ENCODE measurements around the gene EGFL7. TPM values are rescaled to one million over a fixed set of nuclear protein-coding genes. Genes with fewer than 3 reads are reported as not detected.

EGFL7 gene
- total and polyA plus RNA-seq, 2 of the 8 experiments (the other 6 are each of a cell fraction or from before 2014, with no cell fraction given) = 37.8 to 53.4 TPM

DNA sequence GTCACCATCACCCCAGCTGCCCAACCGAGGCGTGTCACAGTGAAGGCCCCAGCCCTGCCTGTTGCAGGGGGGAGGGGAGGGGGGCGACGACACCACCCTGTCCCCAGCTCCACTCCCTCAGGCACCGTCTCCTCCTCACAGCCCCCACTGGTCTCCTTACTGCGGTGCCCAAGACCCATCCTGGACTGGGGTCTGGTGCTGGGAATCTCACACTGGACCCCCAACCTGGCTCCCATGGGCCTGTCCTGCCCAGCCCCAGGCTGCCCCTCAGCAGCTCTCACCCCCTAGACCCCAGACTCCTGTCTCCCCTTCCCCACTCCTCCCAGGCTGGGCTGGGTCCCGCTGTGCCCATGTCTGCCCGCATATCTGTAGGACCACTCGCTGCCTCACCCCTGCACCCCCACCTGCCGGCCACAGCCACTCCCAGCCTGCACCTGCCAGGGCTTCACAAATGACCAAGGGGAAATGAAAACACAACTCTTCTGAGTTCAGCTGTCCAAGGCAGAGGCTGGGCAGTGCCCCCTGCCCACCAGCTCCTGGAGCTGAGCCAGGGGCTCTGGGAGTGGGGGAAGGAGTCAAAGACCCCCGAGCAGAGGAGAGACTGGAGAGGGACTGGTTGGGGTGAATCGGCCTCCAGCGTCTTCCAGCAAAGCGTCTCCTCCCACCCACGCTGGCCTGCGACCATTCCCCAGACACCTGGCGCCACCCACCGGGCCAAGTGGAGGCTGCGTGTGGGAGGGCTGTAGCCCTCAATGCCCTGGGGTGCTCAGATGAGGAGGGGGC, 32.6 kb upstream of the EGFL7 start (continued):
- TF ChIP-seq CHD1 (IDR thresholded peaks at IDR 0.05; ENCODE audit: low read depth, low read length) (no peak), ZNF274 (IDR thresholded peaks at IDR 0.05; ENCODE audit: borderline replicate concordance, extremely low read depth, low read length) (no peak), ASH2L (IDR thresholded peaks at IDR 0.05; ENCODE audit: low read length) (no peak), SUZ12 (IDR thresholded peaks at IDR 0.05; ENCODE audit: low read length) (no peak), TBP (IDR thresholded peaks at IDR 0.05; ENCODE audit: low read depth, low read length) (no peak), PHF8 (conservative IDR thresholded peaks at IDR 0.05; ENCODE audit: low read depth, low read length) (no peak), SP1 (IDR thresholded peaks at IDR 0.05; ENCODE audit: low read depth, low read length) (no peak), RNF2 (IDR thresholded peaks at IDR 0.05; ENCODE audit: borderline replicate concordance, low read depth, low read length, missing control alignments, poor library complexity, severe bottlenecking) (no peak), KDM4A (IDR thresholded peaks at IDR 0.05; ENCODE audit: low read depth, low read length, severe bottlenecking) (no peak), EGR1 (IDR thresholded peaks at IDR 0.05; ENCODE audit: borderline replicate concordance, low read depth, low read length) (peak; percentile 84; the same call in 1 of the 2 replicates), EP300 (IDR thresholded peaks at IDR 0.05; ENCODE audit: borderline replicate concordance in 1 of 2, low read depth in 2 of 2, low read length in 2 of 2) (no peak), GABPA (IDR thresholded peaks at IDR 0.05; ENCODE audit: borderline replicate concordance, insufficient read depth, low read length) (0 out of 2 replicates have a peak, but pooled peaks have one; percentile 30), EZH2 (IDR thresholded peaks at IDR 0.05; ENCODE audit: low read depth, low read length, severe bottlenecking) (no peak), TAF7 (optimal IDR thresholded peaks at IDR 0.05; ENCODE audit: borderline replicate concordance, low read depth, low read length) (no peak), RAD21 (IDR thresholded peaks at IDR 0.05 in 1 of 2, conservative IDR thresholded peaks at IDR 0.05 in 1 of 2; ENCODE audit: low read depth in 2 of 2, low read length in 2 of 2) (peak; percentile 93 to 96), MAFK (IDR thresholded peaks at IDR 0.05; ENCODE audit: low read depth, low read length) (no peak), CREB1 (IDR thresholded peaks at IDR 0.05) (0 out of 2 replicates have a peak, but pooled peaks have one; percentile 25), KDM5A (IDR thresholded peaks at IDR 0.05; ENCODE audit: low read length) (no peak), BRCA1 (IDR thresholded peaks at IDR 0.05; ENCODE audit: low read depth, low read length) (no peak)
- TF ChIP-seq, protein P1, sequence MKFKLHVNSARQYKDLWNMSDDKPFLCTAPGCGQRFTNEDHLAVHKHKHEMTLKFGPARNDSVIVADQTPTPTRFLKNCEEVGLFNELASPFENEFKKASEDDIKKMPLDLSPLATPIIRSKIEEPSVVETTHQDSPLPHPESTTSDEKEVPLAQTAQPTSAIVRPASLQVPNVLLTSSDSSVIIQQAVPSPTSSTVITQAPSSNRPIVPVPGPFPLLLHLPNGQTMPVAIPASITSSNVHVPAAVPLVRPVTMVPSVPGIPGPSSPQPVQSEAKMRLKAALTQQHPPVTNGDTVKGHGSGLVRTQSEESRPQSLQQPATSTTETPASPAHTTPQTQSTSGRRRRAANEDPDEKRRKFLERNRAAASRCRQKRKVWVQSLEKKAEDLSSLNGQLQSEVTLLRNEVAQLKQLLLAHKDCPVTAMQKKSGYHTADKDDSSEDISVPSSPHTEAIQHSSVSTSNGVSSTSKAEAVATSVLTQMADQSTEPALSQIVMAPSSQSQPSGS (IDR thresholded peaks at IDR 0.05; ENCODE audit: low read length) = no peak
- TF ChIP-seq, protein P2, sequence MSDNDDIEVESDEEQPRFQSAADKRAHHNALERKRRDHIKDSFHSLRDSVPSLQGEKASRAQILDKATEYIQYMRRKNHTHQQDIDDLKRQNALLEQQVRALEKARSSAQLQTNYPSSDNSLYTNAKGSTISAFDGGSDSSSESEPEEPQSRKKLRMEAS (IDR thresholded peaks at IDR 0.05) = 0 out of 2 replicates have a peak, but pooled peaks have one; percentile 21
